Breast epithelium (tissue), 3 donors: ENCODE measurements around the gene TMEM108.

Source experiments
- POLR2A ChIP-seq: fragments of 450-650 bp; IDR thresholded peaks from one replicate; pipeline ENCODE4 v1.6.1; 2016; ENCODE audit warnings: antibody characterized with exemption, mild to moderate bottlenecking, moderate library complexity
- POLR2AphosphoS5 ChIP-seq, 3 donors: sonication (generic); formaldehyde crosslinking; IDR thresholded peaks; one replicate each; pipeline ENCODE4 v1.6.1; 2017; ENCODE audit warnings: antibody characterized with exemption in 3 of 3
- TF ChIP-seq, protein P1 (sequence below), 3 donors: fragments of 450-650 bp; IDR thresholded peaks; one replicate each; pipeline ENCODE4 v1.5.1; 2016 to 2017; ENCODE audit warnings: antibody characterized with exemption in 3 of 3, mild to moderate bottlenecking in 3 of 3, moderate library complexity in 3 of 3

DNA sequence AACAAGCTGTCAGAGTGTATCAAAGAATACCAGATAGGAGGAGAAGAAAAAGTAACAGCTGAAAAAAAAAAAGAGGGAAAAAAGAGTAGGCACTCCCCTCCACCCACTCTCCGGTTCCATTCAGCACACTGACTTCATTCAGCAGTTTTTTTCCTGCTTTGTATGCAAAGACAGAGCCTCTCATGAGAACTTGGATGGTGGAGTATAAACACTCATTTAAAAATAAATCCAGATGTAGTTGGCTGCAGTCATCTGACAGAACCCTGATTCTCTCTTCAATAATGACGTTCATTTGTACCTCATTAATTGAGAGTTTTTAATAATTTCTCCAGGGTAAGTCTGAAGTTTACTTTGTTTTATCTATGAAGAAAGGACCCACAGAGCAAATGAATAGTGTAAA, 81.0 kb downstream of the TMEM108 start:
- TF ChIP-seq, protein P1, sequence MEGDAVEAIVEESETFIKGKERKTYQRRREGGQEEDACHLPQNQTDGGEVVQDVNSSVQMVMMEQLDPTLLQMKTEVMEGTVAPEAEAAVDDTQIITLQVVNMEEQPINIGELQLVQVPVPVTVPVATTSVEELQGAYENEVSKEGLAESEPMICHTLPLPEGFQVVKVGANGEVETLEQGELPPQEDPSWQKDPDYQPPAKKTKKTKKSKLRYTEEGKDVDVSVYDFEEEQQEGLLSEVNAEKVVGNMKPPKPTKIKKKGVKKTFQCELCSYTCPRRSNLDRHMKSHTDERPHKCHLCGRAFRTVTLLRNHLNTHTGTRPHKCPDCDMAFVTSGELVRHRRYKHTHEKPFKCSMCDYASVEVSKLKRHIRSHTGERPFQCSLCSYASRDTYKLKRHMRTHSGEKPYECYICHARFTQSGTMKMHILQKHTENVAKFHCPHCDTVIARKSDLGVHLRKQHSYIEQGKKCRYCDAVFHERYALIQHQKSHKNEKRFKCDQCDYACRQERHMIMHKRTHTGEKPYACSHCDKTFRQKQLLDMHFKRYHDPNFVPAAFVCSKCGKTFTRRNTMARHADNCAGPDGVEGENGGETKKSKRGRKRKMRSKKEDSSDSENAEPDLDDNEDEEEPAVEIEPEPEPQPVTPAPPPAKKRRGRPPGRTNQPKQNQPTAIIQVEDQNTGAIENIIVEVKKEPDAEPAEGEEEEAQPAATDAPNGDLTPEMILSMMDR (IDR thresholded peaks at IDR 0.05) = no peak
- no peak for TF ChIP-seq POLR2AphosphoS5 (IDR thresholded peaks at IDR 0.05)
- no peak for TF ChIP-seq POLR2A
